ENCODE measurements around the gene HIPK1.

DNA sequence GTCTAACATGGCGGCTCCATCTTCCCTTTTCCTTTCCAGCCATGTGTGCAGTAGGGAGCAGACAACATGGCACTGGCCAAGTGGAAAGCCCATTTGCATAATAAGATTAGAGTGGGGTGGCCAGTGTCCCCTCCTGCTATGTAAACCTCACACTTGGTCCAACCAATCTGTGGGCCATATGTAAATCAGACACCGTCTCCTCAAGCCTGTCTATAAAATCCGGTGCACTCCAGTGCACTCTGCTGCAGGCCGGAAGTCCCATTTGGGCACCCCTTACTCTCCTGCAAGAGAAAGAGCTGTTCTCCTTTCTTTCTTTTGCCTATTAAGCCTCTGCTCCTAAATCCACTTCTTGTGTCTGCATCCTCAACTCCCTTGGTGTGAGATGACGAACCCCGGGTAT lies 94.3 kb downstream of the HIPK1 start:
- TF ChIP-seq POLR2AphosphoS5 (IDR thresholded peaks at IDR 0.05; ENCODE audit: low read length) (no peak), NBN (IDR thresholded peaks at IDR 0.05) (no peak), CTCF (IDR thresholded peaks at IDR 0.05 in 2 of 3, conservative IDR thresholded peaks at IDR 0.05 in 1 of 3; ENCODE audit: control insufficient read depth in 2 of 3, extremely low read depth in 1 of 3, insufficient read depth in 1 of 3, low read depth in 3 of 3, low read length in 3 of 3) (no peak), CEBPB (IDR thresholded peaks at IDR 0.05; ENCODE audit: borderline replicate concordance in 1 of 2, low read depth in 2 of 2, low read length in 2 of 2) (no peak), KDM1A (IDR thresholded peaks at IDR 0.05; ENCODE audit: borderline replicate concordance) (no peak), SMARCA5 (IDR thresholded peaks at IDR 0.05) (no peak), POLR2A (IDR thresholded peaks at IDR 0.05; ENCODE audit: low read depth, low read length) (no peak), SREBF2 (IDR thresholded peaks at IDR 0.05; ENCODE audit: low read length) (no peak), FOS (IDR thresholded peaks at IDR 0.05; ENCODE audit: borderline replicate concordance, extremely low read depth, insufficient read length) (no peak), CBFB (IDR thresholded peaks at IDR 0.05; ENCODE audit: low read depth) (no peak), ATF2 (IDR thresholded peaks at IDR 0.05; ENCODE audit: low read length) (no peak), ZBTB33 (IDR thresholded peaks at IDR 0.05) (no peak), SIN3A (IDR thresholded peaks at IDR 0.05; ENCODE audit: low read depth, low read length) (no peak)

All from GM12878 (cell line).